GM06990 (cell line): ENCODE data around the gene TBC1D25.

Source experiments
- DNase-seq: peaks from one replicate; pipeline ENCODE4 v3.0.0-alpha.2; 2011; ENCODE audit not compliant: insufficient read length; ENCODE audit errors: extremely low read depth
- H3K27me3 ChIP-seq: replicated peaks from 2 replicates; pipeline ENCODE4 v1.6.0; 2011; ENCODE audit warnings: low read length; ENCODE audit not compliant: control insufficient read depth, insufficient read depth
- H3K36me3 ChIP-seq: 2 replicates; pipeline ENCODE4 v1.5.1; 2011; ENCODE audit warnings: low read length; ENCODE audit not compliant: control insufficient read depth, insufficient read depth
- H3K4me3 ChIP-seq: replicated peaks from 2 replicates; pipeline ENCODE4 v1.5.1; 2011; ENCODE audit warnings: low read depth, mild to moderate bottlenecking, control low read depth, low read length
- CTCF ChIP-seq: IDR thresholded peaks from 2 replicates; pipeline ENCODE4 v1.5.1; 2011; ENCODE audit warnings: low read length, control low read depth, mild to moderate bottlenecking, inconsistent platforms; ENCODE audit not compliant: insufficient read depth, poor library complexity, severe bottlenecking

Gene TBC1D25

GRCh38 chrX:48611703-48612102 lies 72.2 kb downstream of the TBC1D25 start:
- no peak for DNase-seq
- no peak for TF ChIP-seq CTCF
- Histone ChIP-seq H3K27me3 (no peaks in the 10 kb centered on the region), H3K36me3 (no peaks in the 10 kb centered on the region), H3K4me3 (no peak overlapping the region)
